Activated CD8-positive, alpha-beta memory T cell treated with anti-CD3 and anti-CD28 coated beads for 1 hour (primary cell): ENCODE measurements around the gene EIF4E1B.

Source experiments
- DNase-seq, 2 donors: peaks; one replicate each; pipeline ENCODE4 v3.0.0-alpha.2; 2020; ENCODE audit warnings: low read depth in 1 of 2; ENCODE audit errors: extremely low read depth in 1 of 2

The EIF4E1B gene

GRCh38 chr5:176679365-176680225 lies 49.1 kb downstream of the EIF4E1B start:
- no peak for DNase-seq

- DNase-seq = no peak
These were observed 49.7 kb downstream of the EIF4E1B start for GRCh38 chr5:176680226-176680563.

- DNase-seq = no peak
These were observed 51.6 kb downstream of the EIF4E1B start for GRCh38 chr5:176682016-176682531.

- DNase-seq = no peak
These were observed 54.5 kb downstream of the EIF4E1B start for GRCh38 chr5:176685010-176685409.

GRCh38 chr5:176687247-176687646 lies 56.8 kb downstream of the EIF4E1B start:
- DNase-seq = no peak

GRCh38 chr5:176687881-176688280 lies 57.4 kb downstream of the EIF4E1B start:
- no peak for DNase-seq

GRCh38 chr5:176690911-176691310 lies 60.4 kb downstream of the EIF4E1B start:
- DNase-seq = no peak

GRCh38 chr5:176691524-176691923 lies 61.0 kb downstream of the EIF4E1B start:
- DNase-seq = no peak

- no peak for DNase-seq
These were observed 61.9 kb downstream of the EIF4E1B start for GRCh38 chr5:176692326-176692725.

GRCh38 chr5:176692839-176693476 lies 62.5 kb downstream of the EIF4E1B start:
- no peak for DNase-seq

GRCh38 chr5:176693477-176693851 lies 63.0 kb downstream of the EIF4E1B start:
- no peak for DNase-seq

GRCh38 chr5:176694146-176694545 lies 63.7 kb downstream of the EIF4E1B start:
- no peak for DNase-seq

- DNase-seq = no peak
These were observed 64.2 kb downstream of the EIF4E1B start for GRCh38 chr5:176694631-176695030.

- no peak for DNase-seq
These were observed 64.6 kb downstream of the EIF4E1B start for GRCh38 chr5:176695073-176695472.
